22Rv1 (cell line): Measurements from ENCODE around the gene ZNF358.
A peak's percentile ranks its signal among the peaks of the same experiment; 100 is the strongest.

ENCODE experiments used
- CTCF ChIP-seq: fragments of 450-650 bp; IDR thresholded peaks from 2 replicates; pipeline ENCODE4 v1.5.1; 2017; ENCODE audit warnings: mild to moderate bottlenecking
- ZFX ChIP-seq: fragments of 450-650 bp; IDR thresholded peaks from 2 replicates; pipeline ENCODE4 v1.6.1; 2017; ENCODE audit warnings: antibody characterized with exemption, borderline replicate concordance

- peak; percentile 24 for TF ChIP-seq CTCF
- no peak for TF ChIP-seq ZFX
These were observed 18.7 kb downstream of the ZNF358 start for GRCh38 chr19:7534531-7535046.
